HG03159 (cell line): ENCODE data around the gene BMP6.
A peak's percentile ranks its signal among the peaks of the same experiment; 100 is the strongest.
"Not testable (repeated sequence)": the region's sequence is repeated elsewhere in the genome, so short reads cannot be mapped to it uniquely, and the experiment has no call there.

Experiments
- ATAC-seq: cut with Tn5 transposase; IDR thresholded peaks from one replicate; pipeline ENCODE4 v1.9.1; 2021; ENCODE audit warnings: mild to moderate bottlenecking, moderate library complexity; ENCODE audit not compliant: unreplicated experiment

Gene BMP6

DNA sequence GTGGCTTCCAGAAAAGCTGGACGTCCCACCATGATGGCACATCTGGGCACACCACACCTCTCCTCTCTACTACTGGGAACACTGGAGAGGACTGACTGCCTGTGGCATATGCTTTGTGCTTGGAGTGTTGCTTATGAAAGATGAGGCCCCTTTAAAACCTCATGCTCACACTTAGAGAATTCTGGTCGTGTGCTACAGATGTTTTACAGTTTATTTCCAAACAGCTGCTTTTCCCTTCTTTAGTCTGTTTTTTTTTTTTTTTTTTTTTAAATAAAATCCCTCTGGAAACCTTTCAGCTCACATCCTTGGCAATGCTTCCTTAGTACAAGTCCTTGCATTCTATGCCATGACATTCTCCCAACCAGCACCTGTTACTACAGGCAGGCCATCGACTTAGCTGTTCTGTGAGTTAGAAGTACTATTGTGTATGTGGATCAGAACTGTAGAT is 60.3 kb downstream of the BMP6 start:
- no peak for ATAC-seq

DNA sequence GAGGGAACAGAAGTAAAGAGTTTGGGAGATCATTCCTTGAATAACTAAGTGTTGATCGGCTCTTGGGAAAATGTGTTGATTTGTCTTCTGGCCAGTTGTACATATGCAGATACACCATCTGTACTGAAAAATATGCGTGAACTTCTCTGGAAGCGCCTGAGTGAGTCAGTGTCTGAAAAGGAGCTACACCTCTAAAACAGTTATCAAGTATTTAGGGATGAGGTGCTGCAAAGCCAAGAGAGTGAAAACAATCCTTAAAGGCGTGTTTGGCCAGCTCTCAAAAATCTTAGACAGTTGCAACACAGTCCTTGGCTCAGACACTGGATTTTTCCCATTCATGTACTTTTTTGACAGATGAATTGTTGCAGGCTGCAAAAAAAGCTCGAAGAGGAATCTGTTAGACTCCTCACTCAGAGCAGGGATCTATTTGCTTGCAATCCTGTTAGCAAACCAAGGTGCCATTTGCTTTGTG is 61.3 kb downstream of the BMP6 start:
- ATAC-seq: no peak

DNA sequence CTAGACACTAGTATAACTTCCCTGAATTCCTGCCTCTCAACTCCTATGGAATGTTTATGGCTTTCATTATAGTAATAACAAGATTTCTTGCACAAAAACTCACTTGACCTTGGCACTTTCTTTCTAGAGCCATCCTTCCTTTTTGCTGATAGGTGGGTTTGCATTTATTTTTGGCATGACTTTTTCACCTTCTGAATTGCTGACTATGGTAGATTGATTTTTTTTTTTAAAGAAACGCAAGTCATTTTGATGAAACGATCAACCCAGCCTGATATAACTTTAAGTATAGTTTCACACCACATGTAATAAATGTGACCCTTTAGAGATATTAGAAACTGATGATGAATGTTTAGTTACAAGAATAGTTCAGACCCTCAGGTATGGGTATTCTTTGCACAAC is 61.8 kb downstream of the BMP6 start:
- no peak for ATAC-seq

DNA sequence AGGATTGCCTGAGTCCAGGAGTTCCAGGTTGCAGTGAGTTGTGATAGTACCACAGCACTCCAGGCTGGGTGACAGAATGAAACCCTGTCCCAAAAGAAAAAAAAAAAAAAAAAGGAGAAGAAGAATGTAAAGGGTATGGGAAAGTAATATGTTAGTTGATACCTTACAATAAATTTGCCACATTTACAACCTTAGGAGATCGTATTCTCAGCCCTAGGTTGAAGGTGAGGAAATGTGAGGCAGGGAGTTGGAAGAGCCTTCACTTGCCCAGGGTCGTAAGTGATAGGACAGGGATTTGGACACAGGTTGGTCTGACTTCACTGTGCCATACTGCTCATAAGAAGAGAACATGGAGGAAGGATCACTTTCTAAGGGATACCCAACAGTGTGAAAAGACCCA is 68.6 kb downstream of the BMP6 start:
- ATAC-seq: no peak

DNA sequence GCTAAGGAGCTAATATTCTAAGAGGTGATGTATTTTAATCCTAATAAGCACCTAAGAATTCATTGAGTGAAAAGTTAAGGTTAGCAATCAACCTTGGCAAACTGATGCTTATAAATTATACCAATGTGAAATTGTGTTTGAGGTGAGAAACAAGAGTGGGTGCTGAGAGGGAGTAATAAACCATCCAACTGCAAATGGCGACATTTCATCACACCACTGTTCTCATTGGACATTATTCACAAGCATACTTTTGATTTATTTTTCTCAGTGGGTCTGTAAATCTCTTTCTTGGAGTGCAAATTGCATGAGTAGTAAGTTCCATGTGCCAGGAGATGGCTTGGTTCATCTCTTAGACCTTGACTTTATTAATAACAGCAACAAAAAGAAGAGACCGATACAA is 71.5 kb downstream of the BMP6 start:
- ATAC-seq: no peak

DNA sequence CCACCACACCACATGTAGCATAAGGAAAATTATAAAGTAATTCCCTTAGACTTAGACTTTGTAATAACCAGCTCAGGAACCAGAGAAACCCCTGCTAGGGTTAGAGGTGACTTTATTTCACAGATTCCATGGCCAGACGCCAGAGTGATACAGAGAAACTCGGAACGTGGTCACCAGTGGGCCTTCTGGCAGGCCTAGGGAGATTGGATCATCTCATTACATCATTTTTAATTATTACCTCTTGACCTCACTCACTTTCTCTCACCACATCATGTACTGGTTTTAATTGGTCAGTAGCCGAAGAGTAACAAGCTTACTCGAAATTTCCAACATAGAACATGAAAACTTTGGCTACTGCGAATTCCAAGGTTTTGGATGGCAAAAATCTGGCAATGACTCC is 72.9 kb downstream of the BMP6 start:
- no peak for ATAC-seq

DNA sequence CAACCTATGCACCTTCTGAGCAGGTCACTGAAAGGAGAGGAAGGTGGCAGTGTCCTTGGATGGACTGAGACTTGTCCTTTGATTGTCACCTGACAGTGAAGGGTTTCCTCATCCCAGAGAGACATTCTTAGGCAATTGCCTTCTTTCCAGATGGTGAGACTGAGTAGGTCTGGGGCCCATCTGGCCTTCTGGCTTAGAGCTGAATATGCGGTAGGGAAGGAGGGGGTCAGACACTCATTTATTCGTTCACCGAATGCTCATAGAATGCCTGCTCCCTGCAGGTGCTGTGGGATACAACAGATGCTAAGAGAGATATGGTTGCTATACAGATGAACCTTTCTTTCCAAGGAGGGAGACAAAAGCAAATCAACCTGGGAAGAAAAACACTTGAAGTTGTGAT is 76.8 kb downstream of the BMP6 start:
- no peak for ATAC-seq

DNA sequence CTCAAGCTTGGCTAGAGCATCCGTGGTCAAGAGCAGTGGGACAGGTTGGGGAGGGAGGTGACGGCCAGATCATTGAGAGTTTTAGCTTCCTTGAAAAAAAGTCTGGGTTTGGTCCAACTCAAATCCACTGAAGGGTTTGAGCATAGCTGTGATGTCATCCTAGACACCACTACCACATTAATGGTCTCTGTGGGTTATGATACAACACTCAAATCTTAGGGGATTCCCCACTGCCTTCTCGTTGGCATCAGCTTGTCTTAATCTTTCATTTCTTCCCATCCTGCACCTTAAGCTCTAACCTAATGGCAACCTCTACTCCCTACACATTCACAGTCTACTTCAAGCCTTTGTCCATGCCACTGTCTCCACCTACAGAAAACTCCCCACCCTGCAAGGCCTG is 77.3 kb downstream of the BMP6 start:
- ATAC-seq: no peak

DNA sequence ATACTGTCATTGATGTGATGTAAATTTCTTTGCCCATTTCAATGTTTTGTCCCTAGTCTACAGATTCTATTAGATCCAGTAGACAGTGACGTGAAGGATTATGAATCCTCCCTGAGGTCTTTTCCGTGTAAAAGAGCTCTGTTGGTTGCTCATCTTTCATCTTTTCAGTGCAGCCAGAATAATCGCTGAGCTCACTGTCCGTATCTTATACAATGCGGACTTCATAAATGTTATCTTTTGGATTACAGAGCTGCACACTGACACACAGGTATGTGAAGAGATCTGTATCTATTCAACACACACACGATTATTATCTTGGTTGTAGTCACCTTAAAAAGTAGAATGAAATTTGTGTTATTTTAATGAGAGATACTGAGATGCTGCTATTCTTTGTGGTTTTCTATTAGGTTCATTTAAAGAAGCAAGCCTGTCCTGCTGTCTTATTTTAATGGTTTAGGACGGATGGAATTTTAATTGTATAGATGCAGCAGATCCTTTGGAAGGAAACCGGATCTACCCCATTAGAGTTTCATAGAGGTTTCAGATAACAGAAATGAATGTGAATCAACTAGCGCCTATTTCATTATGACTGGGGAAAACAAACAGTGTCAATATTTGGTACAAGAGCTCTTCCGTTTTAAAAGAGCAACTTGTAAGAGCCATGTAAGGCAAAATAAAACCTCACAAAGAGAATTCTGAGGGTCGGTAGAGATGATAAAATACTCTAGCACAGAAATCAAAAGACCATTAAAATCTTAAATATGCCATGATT is 79.4 kb downstream of the BMP6 start:
- no peak for ATAC-seq

DNA sequence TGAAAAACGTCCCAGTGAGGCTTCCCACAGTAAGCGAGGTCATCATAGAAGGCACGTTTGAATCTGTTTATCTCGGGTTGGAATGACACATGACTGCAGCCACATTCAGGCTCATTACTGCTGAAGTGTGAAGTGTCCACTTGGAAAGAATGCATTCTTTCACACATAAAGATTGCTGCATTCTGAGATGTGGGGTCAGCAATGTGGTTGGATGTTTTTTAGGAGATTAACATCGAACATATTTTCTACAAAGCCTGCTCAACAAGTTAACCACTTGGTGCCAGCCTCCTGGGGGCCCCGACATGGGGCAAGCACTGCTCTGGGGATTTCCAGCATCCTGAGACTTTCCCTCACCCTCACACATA is 79.9 kb downstream of the BMP6 start:
- no peak for ATAC-seq

DNA sequence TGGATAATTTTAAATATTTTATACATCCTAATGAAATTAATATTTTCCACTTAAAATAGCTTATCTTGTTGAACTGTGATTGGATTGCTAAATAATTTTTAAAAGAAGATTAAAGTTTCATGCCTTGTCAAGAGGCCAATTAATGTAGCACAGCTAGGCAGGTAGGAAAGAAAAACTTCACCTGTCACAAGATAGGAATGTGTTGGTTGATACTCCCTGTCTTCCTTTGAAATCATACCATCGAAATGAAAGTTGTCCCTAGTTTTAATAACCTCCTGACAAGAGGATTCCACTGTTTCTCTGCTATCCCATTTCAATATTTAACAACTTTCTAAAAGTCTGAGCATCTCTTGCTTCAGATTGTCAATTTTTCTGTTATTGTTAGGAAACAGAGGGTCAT is 80.8 kb downstream of the BMP6 start:
- ATAC-seq: no peak

DNA sequence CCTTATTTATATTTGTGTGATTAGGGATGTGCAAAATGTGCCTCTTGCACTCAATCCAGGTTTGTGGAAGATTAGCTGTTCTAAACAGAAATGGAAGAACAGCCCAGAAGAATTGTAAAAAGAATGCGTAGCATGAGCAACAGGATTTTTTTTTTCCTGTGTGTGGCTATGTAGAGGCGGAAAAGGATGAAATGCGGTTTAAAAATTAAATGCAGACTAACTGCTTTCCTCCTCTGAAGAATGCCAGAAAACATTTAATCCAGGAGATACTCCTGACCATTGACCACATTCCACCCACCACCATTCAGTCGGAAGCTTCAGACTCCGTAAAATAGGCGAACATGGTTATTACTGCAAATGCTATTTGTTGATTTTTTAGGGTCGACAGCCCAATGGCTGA is 83.4 kb downstream of the BMP6 start:
- no peak for ATAC-seq

DNA sequence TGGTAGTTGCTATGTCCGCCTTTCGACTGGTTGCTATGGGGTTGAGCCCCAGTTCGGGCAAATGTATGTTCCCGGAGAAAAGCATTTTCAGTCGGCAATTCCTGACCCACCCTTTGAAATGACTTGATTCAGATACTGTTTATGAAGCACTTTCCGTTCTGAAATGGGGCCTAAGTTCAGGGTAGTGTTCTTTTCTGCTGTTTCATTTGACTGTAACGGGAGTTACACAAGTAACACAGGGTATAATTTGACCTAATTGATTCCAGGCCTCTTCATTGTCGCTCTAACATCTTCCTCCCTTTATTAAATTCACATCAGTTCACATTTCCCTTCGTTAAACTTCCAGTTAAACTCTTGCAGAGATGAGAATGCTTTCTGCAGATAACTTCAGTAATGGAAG is 85.5 kb downstream of the BMP6 start:
- ATAC-seq: no peak

DNA sequence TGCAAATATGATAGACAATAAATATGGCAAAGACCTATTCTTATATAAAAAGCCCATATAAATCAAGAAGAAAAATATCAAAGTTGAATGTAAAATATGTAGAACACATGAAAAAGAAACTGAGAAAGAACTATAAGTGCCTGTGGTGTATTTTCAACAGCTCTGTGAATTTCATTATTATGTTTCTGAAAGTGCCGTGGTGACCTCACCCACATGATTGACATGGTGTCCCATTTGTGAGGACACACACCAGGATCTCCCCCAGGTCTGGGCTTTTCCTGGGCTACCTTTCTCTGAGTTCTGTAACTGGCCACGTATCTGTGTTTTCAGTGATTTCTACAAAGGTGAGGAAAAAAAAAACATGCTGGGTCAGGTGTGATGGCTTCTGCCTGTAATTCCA is 86.7 kb downstream of the BMP6 start:
- ATAC-seq: peak; percentile 53

DNA sequence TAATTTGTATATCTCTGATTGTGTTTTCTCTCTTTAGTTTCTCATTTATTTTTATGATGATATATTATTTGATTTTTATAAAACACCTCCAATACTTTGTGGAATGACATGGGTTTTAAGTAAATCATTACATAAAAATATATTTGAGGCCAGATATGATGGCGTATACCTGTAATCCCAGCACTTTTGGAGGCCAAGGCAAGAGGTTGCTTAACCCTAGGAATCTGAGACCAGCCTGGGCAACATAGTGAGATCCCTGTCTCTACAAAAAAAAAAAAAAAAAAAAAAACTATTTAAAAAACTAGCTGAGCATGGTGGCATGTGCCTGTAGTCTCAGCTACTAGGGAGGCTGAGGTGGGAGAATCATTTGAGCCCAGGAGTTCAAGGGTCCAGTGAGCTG is 87.3 kb downstream of the BMP6 start:
- no peak for ATAC-seq

DNA sequence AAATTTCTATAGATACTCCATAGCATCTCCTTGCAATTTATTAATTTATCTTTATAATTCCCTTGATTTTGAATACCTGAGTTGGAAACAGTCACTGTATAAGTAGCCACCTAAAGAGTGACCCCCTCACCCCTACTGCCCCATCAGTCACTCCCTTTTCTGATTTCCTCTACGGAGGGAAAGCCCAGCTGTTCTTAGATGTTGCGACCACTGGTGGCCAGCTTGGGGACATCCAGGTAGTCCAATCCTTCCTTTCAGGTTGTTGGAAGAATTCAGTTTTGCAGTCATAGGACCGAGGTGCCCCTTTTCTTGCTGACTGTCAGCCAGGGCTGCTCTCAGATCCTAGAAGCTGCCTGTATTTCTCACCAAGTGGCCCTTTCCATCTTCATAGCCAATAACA is 87.8 kb downstream of the BMP6 start:
- no peak for ATAC-seq

DNA sequence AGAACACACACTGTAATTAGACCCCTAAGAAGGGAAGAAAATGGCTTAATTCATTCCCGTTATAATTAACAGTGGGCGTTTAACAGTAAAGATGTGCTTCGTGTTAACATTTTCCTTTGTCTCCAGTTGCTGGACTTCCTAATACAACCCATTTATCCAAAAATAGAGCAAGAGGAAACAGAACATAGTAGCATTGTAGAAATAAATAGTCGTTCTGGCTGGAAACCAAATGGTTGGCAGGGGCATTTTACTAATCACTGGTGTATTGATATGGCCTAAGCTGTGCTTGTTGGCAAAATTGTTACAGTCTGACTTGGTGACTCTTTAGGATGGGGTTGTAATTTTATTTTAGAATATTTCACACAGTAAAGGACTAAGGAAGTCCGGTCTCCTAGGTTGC is 89.8 kb downstream of the BMP6 start:
- no peak for ATAC-seq

DNA sequence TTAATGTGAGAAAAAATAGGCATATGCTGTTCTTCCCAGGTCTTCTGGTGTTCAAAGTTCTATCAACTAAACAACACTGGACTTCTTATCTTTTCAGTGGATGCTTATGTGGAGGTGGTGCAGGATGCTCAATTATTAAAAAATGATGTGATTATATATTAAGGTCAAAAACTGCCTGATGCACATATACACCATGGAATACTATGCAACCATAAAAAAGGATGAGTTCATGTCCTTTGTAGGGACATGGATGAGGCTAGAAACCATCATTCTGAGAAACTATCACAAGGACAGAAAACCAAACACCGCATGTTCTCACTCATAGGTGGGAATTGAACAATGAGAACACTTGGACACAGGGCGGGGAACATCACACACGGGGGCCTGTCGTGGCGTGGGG is 91.3 kb downstream of the BMP6 start:
- not testable (repeated sequence) for ATAC-seq

DNA sequence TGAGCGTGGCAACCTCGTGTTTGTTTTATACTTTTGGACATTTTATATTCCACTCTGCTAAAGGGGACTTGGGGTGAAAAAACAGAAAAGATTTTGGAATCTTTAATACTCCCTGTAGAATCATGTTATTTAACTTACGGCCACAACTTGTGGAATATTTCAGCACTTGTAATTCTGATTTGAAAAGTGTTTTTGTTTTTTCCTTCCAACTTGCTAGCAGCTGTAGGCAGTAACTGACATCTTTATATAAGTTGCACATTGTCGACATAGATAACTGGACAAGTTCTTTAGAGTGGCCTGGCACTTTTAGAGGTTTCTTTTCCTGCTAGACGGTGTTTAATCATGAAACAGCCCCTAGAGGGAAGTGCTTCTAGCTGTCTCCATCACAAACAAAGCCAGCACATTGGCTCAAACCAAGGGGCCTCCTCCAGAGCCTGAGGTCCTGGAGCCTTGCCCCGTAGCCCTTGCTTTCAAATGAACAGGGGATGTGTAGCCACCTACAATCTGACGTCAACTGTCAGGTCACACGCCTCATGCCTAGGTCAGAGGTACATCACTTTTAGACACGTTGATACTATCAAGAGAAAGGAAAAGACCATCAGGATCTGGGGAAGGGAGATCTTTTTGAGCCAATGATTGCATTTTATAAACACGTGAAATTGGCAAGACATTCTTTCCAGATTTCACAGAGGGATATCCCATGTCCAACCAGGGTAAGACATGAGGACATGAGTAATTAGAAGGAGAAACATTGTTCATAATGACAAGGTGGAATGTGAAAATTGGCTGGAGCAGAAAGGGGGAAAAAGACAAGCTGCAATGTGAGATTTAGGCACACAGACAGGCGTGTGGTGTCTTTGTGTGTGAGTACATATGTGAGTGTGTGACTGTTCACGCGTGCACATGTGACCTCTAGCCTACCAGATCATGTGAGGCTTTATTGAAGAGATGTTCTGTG is 92.6 kb downstream of the BMP6 start:
- no peak for ATAC-seq

DNA sequence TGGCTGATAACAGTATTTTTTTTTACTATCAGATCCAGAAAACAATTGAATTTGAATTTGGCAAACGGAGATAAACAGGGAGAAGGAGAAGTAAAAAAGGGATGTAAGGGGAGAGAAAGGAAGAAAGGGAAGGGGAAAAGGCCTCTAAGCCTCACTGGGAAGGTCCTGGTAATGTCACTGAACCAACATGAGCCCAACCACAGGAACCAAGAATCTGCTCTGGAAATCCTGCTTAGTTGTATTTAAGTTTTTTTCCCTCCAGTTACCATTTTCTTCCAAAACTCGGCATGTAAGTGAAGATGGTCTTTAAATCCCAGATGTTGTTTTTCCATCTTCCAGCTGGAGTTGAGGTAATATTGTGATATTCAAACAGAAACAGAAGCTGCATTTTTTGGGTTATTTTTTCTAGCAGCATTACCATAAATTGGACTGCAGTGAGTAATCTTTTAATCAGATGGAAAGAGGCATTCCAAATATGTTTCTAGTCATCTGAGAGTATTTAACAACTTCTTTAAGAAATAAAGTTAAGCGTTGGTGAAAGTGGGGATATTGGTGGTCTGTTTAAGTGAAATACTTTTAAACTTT is 93.6 kb downstream of the BMP6 start:
- no peak for ATAC-seq

DNA sequence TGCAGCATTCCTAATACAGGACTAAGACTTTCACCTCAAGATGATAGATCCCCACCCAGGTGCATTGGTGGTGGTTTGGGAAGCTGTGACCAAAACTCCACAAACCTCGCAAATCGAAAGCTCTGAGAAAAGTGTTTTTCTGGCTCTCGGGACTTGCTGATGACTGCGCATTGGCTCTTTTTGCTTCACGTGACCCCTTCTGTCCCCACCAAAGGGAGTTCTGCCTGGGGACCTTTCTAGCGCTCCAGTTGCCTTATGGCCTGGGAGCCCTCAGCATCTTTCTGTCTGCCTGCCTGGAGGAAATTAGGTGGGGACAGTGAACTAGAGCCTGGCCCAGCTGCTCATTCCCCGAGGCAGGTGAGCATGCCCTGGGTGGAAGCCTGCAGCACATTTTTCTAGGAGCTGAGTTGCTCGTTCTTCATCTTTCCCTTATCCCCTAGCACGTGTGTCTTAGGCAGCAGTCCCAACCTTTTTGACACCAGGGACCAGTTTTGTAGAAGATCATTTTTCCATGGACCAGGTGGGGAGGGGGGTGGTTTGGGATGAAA is 94.5 kb downstream of the BMP6 start:
- ATAC-seq: no peak
